ENCODE data around the gene NIPAL1.

Gene NIPAL1

DNA sequence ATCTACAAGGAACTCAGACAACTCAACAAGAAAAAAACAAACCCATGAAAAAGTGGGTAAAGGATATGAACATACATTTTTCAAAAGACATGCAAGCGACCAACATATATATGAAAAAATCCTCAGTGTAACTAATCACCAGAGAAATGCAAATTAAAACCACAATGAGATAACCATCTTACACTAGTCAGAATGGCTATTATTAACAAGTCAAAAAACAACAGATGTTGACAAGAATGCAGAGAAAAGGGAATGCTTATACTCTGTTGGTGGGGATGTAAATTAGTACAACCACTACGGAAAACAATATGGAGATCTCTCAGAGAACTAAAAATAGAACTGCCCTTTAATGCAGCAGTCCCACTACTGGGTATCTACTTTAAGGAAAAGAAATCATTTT is 12.1 kb downstream of the NIPAL1 start:
- no peak for DNase-seq

DNA sequence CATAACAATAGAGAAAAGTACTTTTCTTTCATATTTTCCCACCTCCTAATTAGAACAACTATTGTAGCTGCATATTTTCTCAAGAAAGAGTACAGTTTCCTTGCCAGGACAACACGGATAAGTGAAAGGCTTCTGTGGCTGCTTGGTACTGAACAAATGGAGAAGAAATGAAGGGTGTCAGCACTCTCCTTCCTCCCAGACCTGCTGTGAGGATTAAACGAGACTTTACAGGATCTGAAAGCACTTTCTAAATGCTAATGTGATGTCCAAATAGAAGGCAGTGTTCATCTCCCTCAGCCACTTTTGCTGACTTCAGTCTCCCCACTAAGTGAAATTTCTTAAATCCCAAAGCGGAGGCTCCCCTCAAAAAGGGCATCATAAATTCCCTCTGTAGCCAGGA is 13.9 kb downstream of the NIPAL1 start:
- DNase-seq, result no peak

DNA sequence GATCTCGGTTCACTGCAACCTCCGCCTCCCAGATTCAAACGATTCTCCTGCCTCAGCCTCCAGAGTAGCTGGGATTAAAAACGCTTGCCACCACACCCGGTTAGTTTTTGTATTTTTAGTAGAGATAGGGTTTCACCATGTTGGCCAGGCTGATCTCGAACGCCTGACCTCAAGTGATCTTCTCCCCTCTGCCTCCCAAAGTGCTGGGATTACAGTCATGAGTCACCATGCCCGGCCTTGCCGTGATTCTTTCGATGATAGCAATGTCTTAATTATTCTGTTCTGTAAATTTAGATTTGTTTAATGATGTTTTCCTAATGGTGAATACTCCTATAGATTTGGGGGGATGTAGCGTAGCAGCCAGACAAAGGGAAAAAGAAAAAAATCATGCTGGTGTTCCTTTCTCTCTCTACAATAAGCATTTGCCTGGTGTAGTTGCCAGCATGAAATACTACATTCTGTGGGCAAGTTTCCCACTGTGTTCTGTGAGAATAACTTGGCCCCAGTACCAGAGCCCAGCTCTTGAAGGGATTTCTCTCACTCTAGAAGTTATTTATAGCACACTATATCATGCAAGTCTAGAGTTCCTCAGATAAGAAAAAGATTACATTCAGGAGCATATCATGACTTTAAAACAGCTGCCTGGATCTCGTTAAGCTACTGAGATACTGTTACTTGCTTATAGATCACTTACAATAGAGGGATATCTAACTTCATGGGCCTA is 15.4 kb downstream of the NIPAL1 start:
- no peak for DNase-seq

DNA sequence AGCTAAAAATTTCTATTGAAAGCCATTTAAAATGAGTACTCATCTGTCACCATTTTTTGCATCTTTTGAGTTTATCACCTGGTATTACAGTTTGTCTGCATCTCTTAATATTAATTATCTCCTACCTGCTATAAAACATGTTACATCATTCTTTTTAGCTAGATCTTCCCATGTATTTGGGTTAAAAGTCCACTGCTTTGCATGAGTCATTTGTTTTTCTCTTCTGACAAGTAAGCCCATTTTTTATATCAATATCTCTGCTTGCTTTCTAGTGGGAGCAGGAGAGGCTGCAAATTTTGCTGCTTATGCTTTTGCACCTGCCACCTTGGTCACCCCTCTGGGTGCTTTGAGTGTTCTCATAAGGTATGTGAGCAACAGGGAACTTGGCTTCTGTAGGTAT is 16.1 kb downstream of the NIPAL1 start:
- no peak for DNase-seq

DNA sequence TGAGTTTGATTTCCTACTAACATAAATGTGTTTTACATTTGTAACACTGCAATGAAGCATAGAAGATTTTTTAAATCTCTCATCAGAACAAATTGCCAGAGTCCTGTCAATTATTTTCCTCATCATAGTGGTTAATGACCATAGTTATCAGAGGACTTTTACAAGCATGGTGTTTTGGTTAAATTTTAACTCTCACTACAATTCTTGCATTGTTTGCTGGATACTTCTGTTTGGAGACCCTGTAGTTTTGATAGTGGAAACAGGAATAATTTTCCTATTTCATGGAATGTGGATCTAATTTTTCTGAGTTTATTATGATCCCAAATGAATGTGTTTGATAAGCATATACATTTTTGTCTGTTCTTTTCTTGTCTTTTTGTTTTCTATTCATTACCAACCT is 16.8 kb downstream of the NIPAL1 start:
- no peak for DNase-seq

DNA sequence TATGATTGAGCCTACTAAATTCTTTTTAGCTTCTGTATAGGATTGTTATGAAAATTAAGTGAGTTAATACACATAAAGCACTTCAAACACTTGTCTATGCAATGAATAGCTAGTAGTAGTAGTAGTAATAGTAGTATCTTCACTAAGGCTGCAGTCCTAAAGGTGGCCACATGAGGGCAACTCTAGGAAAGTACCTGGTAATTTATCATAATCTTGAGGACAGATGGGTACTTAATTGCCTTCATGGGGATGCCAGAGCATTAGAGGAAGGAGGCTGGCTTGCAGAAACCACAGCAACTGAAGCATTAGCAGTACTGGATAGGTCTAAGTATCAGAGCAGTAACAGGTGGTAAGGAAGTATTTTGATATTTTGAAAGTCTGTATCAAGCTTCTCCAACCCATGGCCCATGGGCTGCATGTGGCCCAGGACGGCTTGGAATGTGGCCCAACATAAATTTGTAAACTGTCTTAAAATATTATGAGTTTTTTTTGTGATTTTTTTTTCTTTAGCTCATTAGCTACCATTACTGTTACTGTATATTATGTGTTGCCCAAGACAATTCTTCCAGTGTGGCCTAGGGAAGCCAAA is 17.3 kb downstream of the NIPAL1 start:
- DNase-seq, result peak; percentile 3

DNA sequence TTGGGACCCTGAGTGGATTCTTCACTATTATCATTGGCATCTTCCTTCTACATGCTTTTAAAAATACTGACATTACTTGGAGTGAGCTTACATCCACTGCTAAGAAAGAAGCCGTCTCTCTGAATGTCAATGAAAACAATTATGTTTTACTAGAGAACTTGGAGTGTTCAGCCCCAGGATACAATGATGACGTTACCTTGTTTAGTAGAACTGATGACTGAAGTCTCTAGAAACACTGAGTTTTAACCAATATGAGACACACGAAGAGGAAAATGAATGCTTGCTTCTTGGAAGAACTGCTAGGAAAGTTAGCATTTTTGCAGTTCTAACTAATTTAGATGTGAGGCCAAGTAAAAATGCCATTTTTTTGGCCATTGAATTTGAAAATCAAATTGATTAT is 19.4 kb downstream of the NIPAL1 start:
- DNase-seq, result no peak

DNA sequence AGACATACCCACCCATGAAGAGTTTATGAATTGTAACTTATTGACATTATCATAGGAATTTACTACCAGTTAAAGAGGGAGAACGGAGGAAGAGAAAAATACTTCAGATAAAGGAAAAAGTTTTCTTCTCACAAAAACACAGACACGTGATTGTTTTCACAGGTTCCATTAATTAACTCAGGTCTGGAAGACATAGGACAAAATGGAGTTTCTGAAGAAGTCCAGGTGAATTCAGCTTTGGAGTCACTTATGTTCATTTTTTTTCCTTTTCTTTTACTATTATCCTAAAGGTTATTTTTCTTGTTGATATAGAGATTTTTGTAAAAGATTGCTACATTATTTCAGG is 20.5 kb downstream of the NIPAL1 start:
- DNase-seq, result no peak

DNA sequence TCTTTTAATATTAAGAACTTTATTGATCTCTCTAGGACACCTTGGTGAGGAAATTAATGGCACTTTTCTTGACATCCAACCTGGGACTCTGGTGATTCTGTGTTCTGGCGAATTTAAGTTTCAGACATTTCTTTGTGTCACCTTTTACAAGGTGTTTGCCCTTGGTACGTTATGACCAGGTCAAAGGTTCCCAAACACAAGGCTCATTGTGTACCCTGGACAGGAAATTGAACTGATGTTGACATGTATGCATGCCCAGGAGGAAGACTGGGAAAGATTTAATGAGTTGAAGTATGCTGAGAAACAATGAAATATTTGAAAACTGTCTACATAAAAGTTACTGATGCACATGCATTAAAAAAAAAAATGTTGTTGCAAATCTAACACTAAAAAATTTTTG is 22.1 kb downstream of the NIPAL1 start:
- no peak for DNase-seq

DNA sequence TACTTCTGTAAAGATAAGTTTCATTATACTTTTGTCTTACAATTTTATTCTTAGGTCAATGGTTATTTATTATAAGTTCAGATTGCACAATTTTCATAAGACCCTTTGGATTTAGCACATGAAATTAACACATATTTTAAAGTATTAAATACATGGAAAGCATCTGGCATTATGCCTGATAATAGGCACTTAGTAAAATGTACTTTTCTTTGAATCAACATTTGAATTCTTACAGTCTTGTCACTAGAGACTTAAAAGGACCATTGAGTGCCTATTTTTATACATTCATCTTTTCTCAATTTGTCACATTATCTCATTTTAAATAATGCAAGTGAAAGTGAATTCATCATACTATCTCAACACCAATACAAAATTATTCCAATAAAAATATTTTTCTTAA is 23.0 kb downstream of the NIPAL1 start:
- DNase-seq, result no peak

DNA sequence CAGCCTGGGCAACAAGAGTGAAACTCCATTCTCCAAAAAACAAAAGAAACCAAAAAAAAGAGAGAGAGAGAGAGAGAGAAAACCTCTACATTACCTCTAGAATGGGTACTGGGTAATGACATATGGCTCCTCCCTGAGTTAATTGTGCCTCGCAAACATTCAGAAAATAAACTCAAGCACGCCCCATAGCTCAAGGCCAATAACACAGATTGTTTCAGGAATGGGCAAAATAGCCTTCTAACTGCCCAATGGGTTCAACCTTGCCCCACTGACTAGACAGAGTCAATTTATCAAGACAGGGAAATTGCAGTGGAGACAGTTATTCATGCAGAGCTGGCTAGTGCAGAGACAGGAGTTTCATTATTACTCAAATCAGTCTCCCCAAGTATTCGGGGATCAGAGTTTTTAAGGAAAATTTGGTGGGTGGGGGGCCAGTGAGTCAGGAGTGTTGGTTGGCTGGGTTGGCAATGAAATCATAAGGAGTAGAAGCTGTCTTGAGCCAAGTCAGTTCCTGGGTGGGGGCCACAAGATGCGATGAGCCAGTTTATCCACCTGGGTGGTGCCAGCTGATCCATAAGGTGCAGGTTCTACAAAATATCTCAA is 25.1 kb downstream of the NIPAL1 start:
- DNase-seq, result no peak

DNA sequence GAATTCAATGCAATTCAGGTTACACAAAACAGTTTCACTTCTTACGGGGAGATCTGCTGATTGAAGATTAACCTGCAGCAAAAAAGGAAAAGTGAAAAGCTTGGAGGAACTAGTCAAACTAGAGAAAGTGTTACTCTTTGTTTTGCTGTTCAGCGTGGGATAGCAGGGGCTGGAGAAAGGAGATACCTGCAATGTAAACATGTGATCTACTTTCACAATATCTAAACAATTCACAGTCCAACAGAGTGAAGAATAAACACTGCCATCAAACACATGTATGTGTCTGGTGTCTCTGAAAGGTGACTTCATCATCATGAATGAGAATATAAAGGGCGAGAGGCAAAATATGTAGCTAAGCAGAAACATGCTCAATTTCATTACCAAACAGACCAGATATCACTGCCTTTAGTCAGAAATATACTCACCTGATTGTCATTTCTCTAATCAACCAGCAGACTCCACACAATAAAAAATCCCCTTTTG is 26.4 kb downstream of the NIPAL1 start:
- peak; percentile 5 for DNase-seq

DNA sequence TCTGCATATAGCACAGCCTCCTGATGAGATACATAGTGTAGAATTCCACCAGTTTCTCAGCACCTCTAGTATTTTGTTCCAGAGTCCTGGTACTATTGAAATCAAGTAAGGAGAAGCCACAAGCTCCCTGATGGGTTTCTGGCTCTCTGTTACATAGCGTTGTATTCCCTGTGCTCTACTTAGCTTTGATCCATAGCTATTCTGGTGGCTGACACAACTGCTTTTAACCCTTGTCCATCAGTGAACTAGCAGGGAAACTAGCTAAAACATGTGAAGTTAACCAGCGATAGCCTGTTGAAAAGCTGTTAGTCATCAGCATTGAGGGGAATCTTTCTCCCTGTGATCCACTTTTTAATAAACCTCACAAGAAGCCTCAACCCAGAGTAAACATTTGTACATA is 26.9 kb downstream of the NIPAL1 start:
- no peak for DNase-seq

DNA sequence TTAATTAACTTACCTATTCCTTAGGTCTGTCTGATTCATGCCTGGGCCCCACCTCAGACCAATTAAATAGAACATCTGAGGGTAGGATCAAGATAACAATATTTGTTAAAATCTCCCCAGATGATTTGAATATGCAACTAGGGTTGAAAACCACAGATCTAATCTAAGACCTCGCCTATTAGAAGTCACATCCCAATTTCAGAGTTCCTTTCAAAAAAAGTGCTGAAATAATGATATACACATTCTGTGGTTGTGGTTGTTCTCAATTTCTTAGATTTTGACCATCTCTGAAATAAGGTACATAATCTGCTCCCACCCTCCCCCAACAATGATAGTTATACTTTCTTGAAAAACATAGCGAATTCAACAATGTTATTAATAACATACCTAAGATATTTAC is 27.7 kb downstream of the NIPAL1 start:
- DNase-seq, result no peak

DNA sequence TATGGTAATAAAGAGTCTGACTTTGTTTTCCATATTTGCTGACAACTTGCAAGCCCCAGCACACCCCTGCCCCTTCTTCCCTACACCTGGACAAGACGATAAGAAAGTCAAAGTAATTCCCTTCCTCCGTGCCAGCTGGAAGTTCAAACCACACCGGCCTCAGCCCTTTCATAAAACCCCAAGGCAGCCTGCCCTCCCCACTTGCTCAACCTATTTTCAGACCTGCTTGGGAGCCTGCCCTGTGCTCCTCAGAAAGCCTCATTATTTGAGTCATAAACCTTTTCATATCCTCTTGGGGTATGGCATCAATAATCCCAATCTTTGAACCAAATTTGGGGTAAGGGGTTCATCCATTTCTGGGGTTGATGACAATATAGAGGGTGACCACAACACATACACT is 29.5 kb downstream of the NIPAL1 start:
- DNase-seq, result no peak

DNA sequence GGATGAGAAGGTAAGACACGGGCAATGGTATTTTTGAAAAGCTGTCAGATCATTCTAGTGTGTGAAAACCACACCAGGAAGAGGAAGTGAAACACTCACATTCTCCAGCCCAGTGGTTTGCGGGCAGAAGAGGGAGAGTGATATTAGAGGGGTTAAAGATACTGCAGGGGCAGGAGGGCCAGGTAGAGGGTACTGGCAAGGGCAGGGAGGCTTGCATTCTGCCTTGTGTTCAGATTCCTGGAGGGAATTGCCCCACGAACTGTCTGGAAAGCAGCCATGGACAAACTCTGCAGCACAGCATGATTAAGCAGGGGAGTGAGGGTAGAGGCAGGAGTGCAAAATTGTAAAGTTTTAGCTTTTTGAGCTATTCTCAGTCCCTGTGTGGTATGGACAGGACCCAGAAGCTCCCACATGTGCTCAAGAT is 30.9 kb downstream of the NIPAL1 start:
- DNase-seq, result no peak

DNA sequence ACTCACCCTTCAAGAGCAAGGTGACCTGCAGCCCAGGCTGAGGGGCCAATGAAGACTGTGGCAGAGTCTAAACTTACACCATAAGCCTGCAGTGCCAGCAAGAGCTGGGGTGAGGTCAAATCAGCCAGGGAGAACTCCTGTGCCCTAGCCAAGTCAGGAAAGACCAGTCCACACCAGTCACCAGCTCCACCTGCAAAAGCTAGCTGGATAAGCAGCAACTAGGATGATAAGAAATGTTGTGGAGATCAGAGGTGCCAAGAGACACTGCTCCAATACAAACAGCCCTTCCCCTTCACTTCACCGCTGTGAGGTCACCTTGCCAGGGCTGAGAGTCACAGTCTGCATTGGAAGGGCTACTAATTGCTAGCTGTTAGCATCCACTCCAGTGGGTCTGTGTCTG is 31.3 kb downstream of the NIPAL1 start:
- DNase-seq, result no peak

DNA sequence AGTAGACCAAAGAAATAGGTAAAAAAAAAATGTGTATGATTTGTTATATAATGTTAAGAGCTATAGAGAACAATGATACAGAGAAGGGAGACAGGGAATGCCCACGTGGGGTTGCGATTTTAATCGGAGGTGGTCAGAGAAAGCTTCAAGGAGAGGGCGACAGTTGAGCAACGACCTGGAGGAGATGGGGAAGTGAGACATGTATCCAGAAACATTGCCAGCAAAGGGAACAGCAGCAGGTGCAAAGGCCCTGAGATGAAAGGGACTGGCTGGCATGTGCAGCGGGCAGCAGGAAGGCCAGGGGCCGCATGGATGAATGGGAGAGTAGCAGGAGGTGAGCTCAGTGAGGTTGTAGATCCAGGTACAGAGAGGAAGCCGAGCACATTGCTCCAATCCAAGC is 32.9 kb downstream of the NIPAL1 start:
- DNase-seq, result no peak

DNA sequence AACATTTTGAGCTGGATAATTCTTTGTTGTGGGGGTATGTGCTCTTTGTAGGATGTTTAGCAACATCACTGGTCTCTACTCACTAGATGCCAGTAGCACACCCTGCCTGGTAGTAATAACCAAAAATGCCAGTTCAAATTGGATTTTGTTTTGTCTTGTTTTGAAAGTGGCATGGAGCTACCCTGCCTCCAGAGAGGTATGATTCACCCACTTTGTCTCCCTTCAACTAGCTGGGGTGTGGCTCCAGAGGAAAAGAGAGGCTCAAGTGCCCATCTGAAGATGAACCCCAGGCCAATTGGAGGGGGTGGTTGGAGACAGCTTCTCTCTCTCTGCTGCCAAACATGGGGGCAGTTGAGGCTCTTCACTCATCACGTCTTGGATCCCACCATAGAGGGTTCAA is 34.5 kb downstream of the NIPAL1 start:
- DNase-seq, result no peak

DNA sequence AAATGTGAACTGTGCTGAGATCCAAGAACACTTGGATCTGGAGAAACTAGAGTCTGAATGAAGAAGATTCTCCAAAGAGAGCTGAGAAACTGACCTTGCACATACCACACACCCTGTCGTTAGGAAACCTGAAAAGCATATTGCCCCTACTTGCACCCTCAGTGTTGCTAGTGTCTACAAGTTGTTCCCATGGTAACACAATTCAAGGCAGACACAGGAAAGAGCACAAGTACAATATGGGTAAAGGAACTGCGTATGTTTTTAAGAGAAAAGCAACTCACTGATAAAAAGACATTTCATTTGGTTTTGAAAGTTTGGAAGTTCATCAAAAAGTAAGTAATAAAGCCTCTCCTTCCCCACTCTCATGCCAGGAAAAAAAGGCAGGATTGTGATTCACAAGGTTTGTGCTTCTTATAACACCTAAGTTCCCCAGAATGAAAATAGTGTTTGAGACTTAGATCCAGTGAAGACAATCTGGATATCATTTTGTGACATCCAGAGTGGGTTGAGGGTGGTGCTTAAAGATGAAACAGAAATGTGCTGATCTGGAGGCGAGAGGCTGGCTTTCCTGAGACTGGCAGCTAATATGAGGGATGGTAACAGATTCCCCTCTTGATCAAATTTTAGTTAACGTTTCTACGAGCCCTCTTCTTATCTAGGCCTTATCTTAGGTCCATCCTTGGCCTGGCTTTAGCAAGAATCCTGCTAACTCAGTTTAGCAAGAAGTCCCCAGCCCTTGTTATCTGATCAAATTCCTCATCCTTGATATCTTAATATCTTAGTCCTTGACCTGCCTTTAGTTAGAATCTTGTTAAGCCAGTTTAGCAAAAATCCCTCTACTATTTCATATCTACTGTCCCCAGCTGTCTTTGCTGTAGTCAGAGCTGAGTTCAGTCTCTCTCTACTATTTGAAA is 42.3 kb downstream of the NIPAL1 start:
- no peak for DNase-seq

DNA sequence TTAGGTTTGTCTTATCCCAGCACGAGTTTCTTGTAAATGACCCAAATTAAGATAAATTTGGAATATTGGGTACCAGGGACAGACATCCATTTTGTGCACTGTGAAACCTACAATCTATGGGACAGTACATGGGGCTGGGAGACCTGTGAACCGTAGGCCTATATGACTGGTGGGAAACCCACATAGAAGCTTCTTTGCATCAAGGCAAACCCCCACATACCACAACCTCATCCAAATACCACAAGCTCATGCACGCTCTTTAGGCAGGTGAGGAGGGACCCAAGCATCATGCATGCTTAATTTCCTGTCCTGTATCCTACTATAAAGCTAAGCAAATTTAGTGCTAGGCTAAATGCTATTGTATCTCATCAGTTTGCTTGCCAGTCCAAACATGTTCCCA is 47.8 kb downstream of the NIPAL1 start:
- DNase-seq, result no peak

DNA sequence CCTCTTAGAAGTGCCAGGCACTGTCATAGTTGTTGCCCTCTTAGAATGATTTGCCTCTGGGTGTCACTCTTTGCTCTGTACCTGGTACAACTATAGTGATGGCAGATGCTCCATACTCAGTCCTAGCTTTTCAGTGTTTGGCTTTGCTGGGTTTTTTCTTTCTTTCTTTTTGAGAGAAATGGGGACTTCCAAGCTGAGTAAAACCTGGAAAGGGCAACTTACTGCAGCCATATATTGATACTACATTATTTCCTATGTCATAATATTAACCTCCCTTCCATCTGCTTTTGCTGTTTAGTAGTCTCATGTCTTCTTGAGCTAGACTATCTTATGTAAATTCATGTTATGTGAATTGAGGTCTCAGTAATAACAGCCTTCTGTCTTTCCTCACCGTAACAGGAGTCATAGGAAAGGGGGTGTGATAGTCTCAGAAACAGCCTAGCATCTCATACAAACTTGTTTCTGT is 49.0 kb downstream of the NIPAL1 start:
- DNase-seq, result no peak

DNA sequence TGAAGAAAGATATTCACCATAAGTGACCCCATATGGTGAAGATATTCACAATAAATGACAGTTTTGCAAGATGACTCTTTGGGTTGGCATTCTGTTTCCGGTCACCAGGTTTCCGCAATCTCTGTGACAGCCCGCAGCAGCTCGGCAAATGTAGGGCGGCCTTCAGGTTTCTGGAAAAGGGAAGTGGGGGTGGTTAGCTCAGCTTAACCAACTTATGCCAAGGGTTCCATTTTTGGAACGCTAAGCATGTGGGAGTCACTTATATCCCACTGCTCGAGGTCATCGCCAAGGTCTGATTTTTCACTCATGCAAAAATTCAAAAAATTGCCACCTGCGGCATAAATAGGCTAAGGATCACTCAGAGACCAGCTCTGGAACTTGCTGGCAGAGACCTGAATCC is 51.0 kb downstream of the NIPAL1 start:
- no peak for DNase-seq

DNA sequence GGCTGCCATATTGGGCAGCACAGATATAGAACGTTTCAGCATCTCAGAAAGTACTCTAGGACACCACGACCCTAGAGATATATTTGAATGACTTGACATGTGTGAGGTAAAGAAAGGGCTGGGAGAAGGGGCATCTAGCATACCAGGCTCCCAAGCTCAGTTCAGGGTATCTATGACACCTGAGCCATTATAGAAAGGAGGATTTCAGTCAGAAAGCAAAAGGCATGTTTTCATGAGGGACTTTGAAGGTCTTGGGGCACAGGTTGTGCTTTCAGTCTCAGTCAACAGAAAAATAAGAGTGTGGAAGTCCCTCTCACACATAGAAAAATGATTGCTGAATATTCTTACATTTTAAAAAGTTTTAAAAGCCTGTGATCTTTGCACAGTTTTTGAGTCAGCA is 51.6 kb downstream of the NIPAL1 start:
- no peak for DNase-seq
